IMR-90 (cell line): ENCODE measurements around the gene FARSB. TPM values are rescaled to one million over a fixed set of nuclear protein-coding genes. Genes with fewer than 3 reads are reported as not detected.

Source experiments
- ATAC-seq: fragments of 200-7000 bp; cut with Tn5 transposase; 2 replicates; pipeline ENCODE4 v1.9.1; 2020; ENCODE audit warnings: low read depth, mild to moderate bottlenecking, moderate library complexity
- BruUV-seq: library from RNA; stranded (reverse); fragments of 400-500 nt; replicated peaks from 2 replicates; lab custom pipeline; 2021; lab: Mats Ljungman, UMichigan
- CTCF ChIA-PET: fragments of 300-600 bp; formaldehyde crosslinking; extraction: SDS; loops from one replicate; lab custom pipeline; 2021; ENCODE audit warnings: antibody characterized with exemption; lab: Yijun Ruan, JAX
- POLR2A ChIA-PET: fragments of 300-600 bp; sonication (Branson Sonifier 250); formaldehyde crosslinking; loops from one replicate; lab custom pipeline; 2022; ENCODE audit warnings: antibody characterized with exemption; ENCODE audit not compliant: unreplicated experiment; lab: Charles Lee
- DNase-seq: peaks from one replicate; pipeline ENCODE4 v3.0.0; 2013
- H2AFZ ChIP-seq: replicated peaks from 2 replicates; pipeline ENCODE3; 2013; ENCODE audit warnings: low read length, mild to moderate bottlenecking; ENCODE audit not compliant: poor library complexity
- H2AK5ac ChIP-seq: 2 replicates; pipeline ENCODE4 v1.6.1; 2013; ENCODE audit warnings: low read depth, low read length, inconsistent platforms
- H2AK9ac ChIP-seq: replicated peaks from 2 replicates; pipeline ENCODE3; 2013; ENCODE audit warnings: mild to moderate bottlenecking, low read depth, low read length, moderate library complexity; ENCODE audit not compliant: poor library complexity
- H2BK120ac ChIP-seq: 2 replicates; pipeline ENCODE4 v1.6.1; 2013; ENCODE audit warnings: low read depth, low read length, inconsistent platforms
- H2BK15ac ChIP-seq: 3 replicates; pipeline ENCODE4 v1.6.1; 2013; ENCODE audit warnings: low read depth, low read length, inconsistent platforms
- H2BK20ac ChIP-seq: 2 replicates; pipeline ENCODE4 v1.6.1; 2013; ENCODE audit warnings: low read depth, mild to moderate bottlenecking, inconsistent platforms, low read length, moderate library complexity
- H2BK5ac ChIP-seq: 2 replicates; pipeline ENCODE4 v1.6.1; 2013; ENCODE audit warnings: mild to moderate bottlenecking, low read depth, low read length, inconsistent platforms; ENCODE audit not compliant: poor library complexity, severe bottlenecking
- H3K14ac ChIP-seq: replicated peaks from 2 replicates; pipeline ENCODE4 v1.6.1; 2013; ENCODE audit warnings: low read depth, low read length, inconsistent platforms
- H3K18ac ChIP-seq: 2 replicates; pipeline ENCODE4 v1.6.1; 2013; ENCODE audit warnings: low read depth, low read length, control low read depth
- H3K23ac ChIP-seq: 2 replicates; pipeline ENCODE4 v1.6.1; 2013; ENCODE audit warnings: low read depth, low read length, inconsistent platforms
- H3K27ac ChIP-seq: 2 replicates; pipeline ENCODE4 v1.5.1; 2013; ENCODE audit warnings: mild to moderate bottlenecking, control low read depth, low read length; ENCODE audit not compliant: insufficient read depth
- H3K27me3 ChIP-seq: 2 replicates; pipeline ENCODE4 v1.6.1; 2013; ENCODE audit warnings: low read length; ENCODE audit not compliant: control insufficient read depth, insufficient read depth
- H3K36me3 ChIP-seq: 2 replicates; pipeline ENCODE4 v1.6.1; 2013; ENCODE audit warnings: low read length, mixed read lengths; ENCODE audit not compliant: control insufficient read depth, insufficient read depth
- H3K4ac ChIP-seq: 2 replicates; pipeline ENCODE4 v1.6.1; 2013; ENCODE audit warnings: low read depth, low read length, inconsistent platforms
- H3K4me1 ChIP-seq: 2 replicates; pipeline ENCODE4 v1.6.1; 2013; ENCODE audit warnings: low read length, mixed read lengths; ENCODE audit not compliant: control insufficient read depth, insufficient read depth
- H3K4me2 ChIP-seq: 2 replicates; pipeline ENCODE4 v1.6.1; 2013; ENCODE audit warnings: low read depth, mild to moderate bottlenecking, control low read depth, low read length, moderate library complexity
- H3K4me3 ChIP-seq: 2 replicates; pipeline ENCODE4 v1.5.1; 2013; ENCODE audit warnings: low read depth, mild to moderate bottlenecking, control low read depth, low read length, moderate library complexity; ENCODE audit not compliant: insufficient read depth
- H3K56ac ChIP-seq: 2 replicates; pipeline ENCODE4 v1.6.1; 2013; ENCODE audit warnings: low read length, inconsistent platforms; ENCODE audit not compliant: insufficient read depth; ENCODE audit errors: extremely low read depth
- H3K79me1 ChIP-seq, 2 experiments: 2 replicates each; pipeline ENCODE4 v1.6.1; 2013; ENCODE audit warnings: low read length in 2 of 2, inconsistent platforms in 1 of 2, low read depth in 1 of 2
- H3K9ac ChIP-seq: 2 replicates; pipeline ENCODE4 v1.6.1; 2013; ENCODE audit warnings: low read depth, low read length, control low read depth
- H3K9me1 ChIP-seq: 2 replicates; pipeline ENCODE4 v1.6.1; 2013; ENCODE audit warnings: low read length, inconsistent platforms; ENCODE audit not compliant: insufficient read depth
- H3K9me3 ChIP-seq: 2 replicates; pipeline ENCODE4 v1.6.1; 2013; ENCODE audit warnings: low read length; ENCODE audit not compliant: control insufficient read depth, insufficient read depth
- H4K20me1 ChIP-seq: 2 replicates; pipeline ENCODE4 v1.6.1; 2013; ENCODE audit warnings: low read length, inconsistent platforms; ENCODE audit not compliant: insufficient read depth
- H4K5ac ChIP-seq: 2 replicates; pipeline ENCODE4 v1.6.1; 2013; ENCODE audit warnings: mild to moderate bottlenecking, low read depth, low read length, control low read depth
- H4K8ac ChIP-seq, 2 experiments: 2 replicates each; pipeline ENCODE4 v1.6.1; 2013; ENCODE audit warnings: low read depth in 2 of 2, low read length in 2 of 2, control low read depth in 1 of 2, inconsistent platforms in 1 of 2
- H4K91ac ChIP-seq: 2 replicates; pipeline ENCODE4 v1.6.1; 2013; ENCODE audit warnings: low read depth, low read length, inconsistent platforms; ENCODE audit not compliant: insufficient read depth
- BHLHE40 ChIP-seq: fragments of 150-350 bp; IDR thresholded peaks from 2 replicates; pipeline ENCODE4 v1.6.1; 2016; ENCODE audit warnings: mild to moderate bottlenecking, low read depth, low read length
- CEBPB ChIP-seq: IDR thresholded peaks from 2 replicates; pipeline ENCODE4 v1.6.1; 2012; ENCODE audit warnings: low read depth, low read length, improper control_type of control experiment
- CHD1 ChIP-seq: IDR thresholded peaks from 2 replicates; pipeline ENCODE4 v1.6.1; 2012; ENCODE audit warnings: low read depth, low read length, improper control_type of control experiment
- CTCF ChIP-seq: conservative IDR thresholded peaks from 2 replicates; pipeline ENCODE4 v1.5.1; 2012; ENCODE audit warnings: mild to moderate bottlenecking, low read depth, low read length, improper control_type of control experiment
- ELK1 ChIP-seq: fragments of 150-350 bp; IDR thresholded peaks from 2 replicates; pipeline ENCODE4 v1.6.1; 2016; ENCODE audit warnings: low read depth, mild to moderate bottlenecking, low read length, moderate library complexity, borderline replicate concordance
- FOS ChIP-seq: fragments of 150-350 bp; IDR thresholded peaks from 2 replicates; pipeline ENCODE4 v1.6.1; 2016; ENCODE audit warnings: low read depth, low read length
- MAFK ChIP-seq: IDR thresholded peaks from 2 replicates; pipeline ENCODE4 v1.6.1; 2012; ENCODE audit warnings: low read depth, low read length, improper control_type of control experiment
- MAZ ChIP-seq: IDR thresholded peaks from 2 replicates; pipeline ENCODE4 v1.6.1; 2012; ENCODE audit warnings: low read depth, mild to moderate bottlenecking, low read length, improper control_type of control experiment, moderate library complexity, borderline replicate concordance
- MXI1 ChIP-seq: IDR thresholded peaks from 2 replicates; pipeline ENCODE4 v1.6.1; 2012; ENCODE audit warnings: low read depth, mild to moderate bottlenecking, low read length, moderate library complexity, borderline replicate concordance
- NFE2L2 ChIP-seq: fragments of 150-350 bp; IDR thresholded peaks from 2 replicates; pipeline ENCODE4 v1.6.1; 2016; ENCODE audit warnings: low read depth, mild to moderate bottlenecking, low read length
- POLR2A ChIP-seq: IDR thresholded peaks from 2 replicates; pipeline ENCODE4 v1.6.1; 2012; ENCODE audit warnings: mild to moderate bottlenecking, low read depth, low read length
- RAD21 ChIP-seq: IDR thresholded peaks from 2 replicates; pipeline ENCODE4 v1.6.1; 2012; ENCODE audit warnings: low read length, improper control_type of control experiment
- RCOR1 ChIP-seq: IDR thresholded peaks from 2 replicates; pipeline ENCODE4 v1.6.1; 2012; ENCODE audit warnings: mild to moderate bottlenecking, low read length, improper control_type of control experiment; ENCODE audit not compliant: insufficient replicate concordance
- RFX5 ChIP-seq: IDR thresholded peaks from 2 replicates; pipeline ENCODE4 v1.8.0; 2012; ENCODE audit warnings: low read depth, mild to moderate bottlenecking, low read length, moderate library complexity
- SMC3 ChIP-seq: fragments of 150-350 bp; IDR thresholded peaks from 2 replicates; pipeline ENCODE4 v1.6.1; 2016; ENCODE audit warnings: low read depth, mild to moderate bottlenecking, antibody characterized with exemption, low read length, moderate library complexity
- USF2 ChIP-seq: fragments of 150-350 bp; IDR thresholded peaks from 2 replicates; pipeline ENCODE4 v1.6.1; 2017; ENCODE audit warnings: mild to moderate bottlenecking, antibody characterized with exemption, low read length, low read depth
- WGBS, 2 experiments: methylation state at CpG; one replicate each; pipeline versions ENCODE4 v1.1.5 to v1.1.7; 2013; ENCODE audit warnings: missing lambda C conversion rate in 2 of 2; ENCODE audit not compliant: insufficient read length in 1 of 2; ENCODE audit errors: extremely low coverage in 2 of 2; 5-methylcytosine and 5-hydroxymethylcytosine counted together
- dilution Hi-C: fragments of 300-500 bp; cut with HindIII; formaldehyde crosslinking; loops from one replicate; pipeline ENCODE4 v1.14.3; 2018; ENCODE audit warnings: low sequenced_read_pairs; ENCODE audit not compliant: unreplicated experiment
- in situ Hi-C: fragments of 300-500 bp; cut with MboI; formaldehyde crosslinking; loops from 3 replicates; pipeline ENCODE4 v1.14.3; 2019; ENCODE audit warnings: low sequenced_read_pairs, inconsistent platforms, mixed read lengths
- intact Hi-C: fragments of 100-400 bp; cut with micrococcal nuclease; formaldehyde crosslinking; loops from 2 replicates; pipeline ENCODE4 v1.10.0; 2022
- polyA plus RNA-seq, 3 experiments: library from polyadenylated mRNA; depleted of rRNA; stranded (reverse); fragments of >200 nt; gene quantifications; 2 replicates each; pipeline ENCODE4 v1.2.3, GENCODE V29; 2012; ENCODE audit warnings: low replicate concordance in 1 of 3
- total RNA-seq: library from RNA; depleted of rRNA; stranded (reverse); fragments of >200 nt; gene quantifications from 2 replicates; pipeline ENCODE4 v1.2.3, GENCODE V29; 2012

FARSB gene
- total and polyA plus RNA-seq, 2 of the 4 experiments (the other 2 are of a cell fraction), result 21.1 to 32.5 TPM

GRCh38 chr2:222627764-222628163 lies 28.1 kb downstream of the FARSB start:
- H3K9ac ChIP-seq, result no peak overlapping the region
- H3K56ac ChIP-seq, result no peak overlapping the region
- POLR2A ChIA-PET, result no interaction called here
- H2BK20ac ChIP-seq, result no peak overlapping the region
- H3K4me1 ChIP-seq, result no peaks in the 10 kb centered on the region
- H3K9me3 ChIP-seq, result no peaks in the 10 kb centered on the region
- H2AFZ ChIP-seq, result no peak overlapping the region
- H3K4me3 ChIP-seq, result no peak overlapping the region
- ATAC-seq (no peak), DNase-seq (no peak)
- H3K9me1 ChIP-seq, result 0 out of 2 replicates have a peak, but pooled peaks cover 3% of the 10 kb centered on the region
- H3K23ac ChIP-seq, result no peak overlapping the region
- H2AK9ac ChIP-seq, result no peak overlapping the region
- CTCF ChIA-PET, result no interaction called here
- H3K4ac ChIP-seq, result no peak overlapping the region
- H3K27ac ChIP-seq, result no peak overlapping the region
- dilution Hi-C loops (no loop called here), intact Hi-C loops (no loop called here), in situ Hi-C loops (no loop called here)
- no peak overlapping the region for H4K91ac ChIP-seq
- H2BK15ac ChIP-seq, result no peak overlapping the region
- H4K20me1 ChIP-seq, result no peaks in the 10 kb centered on the region
- no peaks in the 10 kb centered on the region for H3K27me3 ChIP-seq
- H3K4me2 ChIP-seq, result no peak overlapping the region
- WGBS, 2 experiments, result no CpG with 5 or more reads among the region's 5 CpGs
- H2BK5ac ChIP-seq, result no peak overlapping the region
- BruUV-seq, result no TSS peak
- H2AK5ac ChIP-seq, result no peak overlapping the region
- no peak overlapping the region for H3K18ac ChIP-seq
- H3K36me3 ChIP-seq, result peaks cover 27% of the 10 kb centered on the region
- TF ChIP-seq RAD21 (no peak), SMC3 (no peak), MAFK (no peak), FOS (no peak), ELK1 (no peak), RFX5 (no peak), RCOR1 (no peak), NFE2L2 (no peak), USF2 (no peak), MAZ (no peak), CEBPB (no peak), MXI1 (no peak), CHD1 (no peak), POLR2A (no peak), CTCF (no peak), BHLHE40 (no peak)
- no peak overlapping the region for H2BK120ac ChIP-seq
- H3K79me1 ChIP-seq, result no peaks in the 10 kb centered on the region; a peak in 1 of 4 replicates
- no peak overlapping the region for H3K14ac ChIP-seq
- no peak overlapping the region for H4K8ac ChIP-seq
- H4K5ac ChIP-seq, result no peak overlapping the region
